Muscle layer of duodenum (tissue), 2 donors: ENCODE data around the gene DDX6.
"Not testable (repeated sequence)": the region's sequence is repeated elsewhere in the genome, so short reads cannot be mapped to it uniquely, and the experiment has no call there.

Source experiments
- H3K27ac ChIP-seq: one replicate; pipeline ENCODE4 v1.7.0; 2013; ENCODE audit warnings: mild to moderate bottlenecking, low read length
- H3K27me3 ChIP-seq: one replicate; pipeline ENCODE4 v1.7.0; 2013; ENCODE audit warnings: low read depth, mild to moderate bottlenecking, control low read depth, low read length
- H3K36me3 ChIP-seq, 2 donors: one replicate each; pipeline ENCODE4 v1.7.0; 2013; ENCODE audit warnings: low read length in 2 of 2, control low read depth in 1 of 2, mild to moderate bottlenecking in 1 of 2; ENCODE audit not compliant: insufficient read depth in 2 of 2, control insufficient read depth in 1 of 2
- H3K4me1 ChIP-seq, 2 donors: one replicate each; pipeline ENCODE4 v1.7.0; 2013; ENCODE audit warnings: low read length in 2 of 2, mild to moderate bottlenecking in 2 of 2, control low read depth in 1 of 2, moderate library complexity in 1 of 2; ENCODE audit not compliant: insufficient read depth in 2 of 2, control insufficient read depth in 1 of 2
- H3K4me3 ChIP-seq, 2 donors: one replicate each; pipeline ENCODE4 v1.7.0; 2013; ENCODE audit warnings: low read length in 2 of 2, low read depth in 1 of 2, mild to moderate bottlenecking in 1 of 2
- H3K9me3 ChIP-seq, 2 donors: one replicate each; pipeline ENCODE4 v1.7.0; 2013; ENCODE audit warnings: low read length in 2 of 2, control low read depth in 1 of 2, mild to moderate bottlenecking in 1 of 2; ENCODE audit not compliant: control insufficient read depth in 1 of 2
- donor health status: healthy.

The DDX6 gene

DNA sequence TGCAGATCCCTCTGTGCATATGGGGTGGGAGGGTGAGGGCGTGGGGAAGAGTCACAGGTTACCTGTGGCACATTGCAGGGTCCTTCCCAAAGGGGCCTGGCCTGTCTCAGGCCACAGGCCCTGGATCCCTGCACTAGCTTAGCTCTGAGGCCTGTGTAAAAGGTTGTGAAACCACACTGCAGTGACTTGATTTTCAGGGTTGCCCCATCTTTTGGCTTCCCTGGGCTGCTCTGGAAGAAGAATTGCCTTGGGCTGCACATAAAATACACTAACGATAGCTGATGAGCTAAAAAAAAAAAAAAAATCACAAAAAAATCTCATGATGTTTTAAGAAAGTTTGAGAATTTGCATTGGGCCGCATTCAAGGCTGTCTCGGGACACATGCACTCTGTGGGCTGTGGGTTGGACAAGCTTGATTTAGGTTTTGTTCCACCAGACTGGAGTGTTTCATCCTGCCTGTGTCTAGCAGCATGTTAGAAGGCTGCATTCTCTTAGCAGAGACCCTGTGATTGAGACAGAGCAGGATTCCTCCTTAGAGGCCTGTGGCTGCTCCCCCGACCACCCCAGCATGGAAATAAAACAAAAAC lies 75.6 kb downstream of the DDX6 start:
- Histone ChIP-seq H3K27me3 (no peaks in the 10 kb centered on the region), H3K4me1 (no peaks in the 10 kb centered on the region), H3K27ac (no peak overlapping the region), H3K36me3 (no peaks in the 10 kb centered on the region), H3K4me3 (no peak overlapping the region), H3K9me3 (no peaks in the 10 kb centered on the region)

DNA sequence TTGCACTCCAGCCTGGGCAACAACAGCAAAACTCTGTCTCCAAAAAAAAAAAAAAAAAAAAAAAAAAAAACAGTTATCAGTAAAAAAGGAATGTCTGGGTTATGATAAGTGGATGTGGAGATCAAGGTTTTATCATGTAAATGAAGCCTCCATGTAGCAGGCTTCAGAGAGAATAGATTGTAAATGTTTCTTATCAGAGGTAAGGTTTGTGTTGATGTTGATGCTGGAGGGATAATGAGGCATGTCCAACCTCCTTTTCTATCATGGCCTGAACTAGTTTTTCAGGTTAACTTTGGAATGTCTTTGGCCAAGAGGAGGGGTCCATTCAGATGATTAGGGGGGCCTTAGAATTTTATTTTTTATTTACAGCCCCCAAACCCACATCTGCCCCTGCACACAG lies 76.1 kb downstream of the DDX6 start:
- H3K27me3 ChIP-seq: no peaks in the 10 kb centered on the region
- H3K9me3 ChIP-seq: no peaks in the 10 kb centered on the region
- no peak overlapping the region for H3K27ac ChIP-seq
- H3K36me3 ChIP-seq: no peaks in the 10 kb centered on the region
- H3K4me1 ChIP-seq: no peaks in the 10 kb centered on the region
- H3K4me3 ChIP-seq: no peak overlapping the region

DNA sequence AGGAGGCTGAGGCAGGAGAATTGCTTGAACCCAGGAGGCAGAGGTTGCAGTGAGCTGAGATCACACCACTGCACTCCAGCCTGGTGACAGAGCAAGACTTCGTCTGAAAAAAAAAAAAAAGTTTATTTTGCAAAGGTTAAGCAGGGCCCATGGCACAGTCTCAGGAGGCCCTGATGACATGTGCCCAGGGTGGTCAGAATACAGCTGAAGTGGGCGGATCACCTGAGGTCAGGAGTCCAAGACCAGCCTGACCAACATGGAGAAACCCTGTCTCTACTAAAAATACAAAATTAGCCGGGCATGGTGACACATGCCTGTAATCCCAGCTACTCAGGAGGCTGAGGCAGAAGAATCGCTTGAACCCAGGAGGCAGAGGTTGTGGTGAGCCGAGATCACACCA lies 76.5 kb downstream of the DDX6 start:
- not testable (repeated sequence) for H3K4me1 ChIP-seq, H3K27ac ChIP-seq, H3K36me3 ChIP-seq, H3K9me3 ChIP-seq, H3K4me3 ChIP-seq, H3K27me3 ChIP-seq

GRCh38 chr11:118708296-118708695 lies 82.7 kb downstream of the DDX6 start:
- Histone ChIP-seq H3K27me3 (no peaks in the 10 kb centered on the region), H3K36me3 (no peaks in the 10 kb centered on the region), H3K9me3 (no peaks in the 10 kb centered on the region), H3K27ac (no peak overlapping the region), H3K4me3 (no peak overlapping the region), H3K4me1 (no peaks in the 10 kb centered on the region)

- H3K27me3 ChIP-seq: no peaks in the 10 kb centered on the region
Measured at GRCh38 chr11:118706546-118706825, 84.5 kb downstream of the DDX6 start.

DNA sequence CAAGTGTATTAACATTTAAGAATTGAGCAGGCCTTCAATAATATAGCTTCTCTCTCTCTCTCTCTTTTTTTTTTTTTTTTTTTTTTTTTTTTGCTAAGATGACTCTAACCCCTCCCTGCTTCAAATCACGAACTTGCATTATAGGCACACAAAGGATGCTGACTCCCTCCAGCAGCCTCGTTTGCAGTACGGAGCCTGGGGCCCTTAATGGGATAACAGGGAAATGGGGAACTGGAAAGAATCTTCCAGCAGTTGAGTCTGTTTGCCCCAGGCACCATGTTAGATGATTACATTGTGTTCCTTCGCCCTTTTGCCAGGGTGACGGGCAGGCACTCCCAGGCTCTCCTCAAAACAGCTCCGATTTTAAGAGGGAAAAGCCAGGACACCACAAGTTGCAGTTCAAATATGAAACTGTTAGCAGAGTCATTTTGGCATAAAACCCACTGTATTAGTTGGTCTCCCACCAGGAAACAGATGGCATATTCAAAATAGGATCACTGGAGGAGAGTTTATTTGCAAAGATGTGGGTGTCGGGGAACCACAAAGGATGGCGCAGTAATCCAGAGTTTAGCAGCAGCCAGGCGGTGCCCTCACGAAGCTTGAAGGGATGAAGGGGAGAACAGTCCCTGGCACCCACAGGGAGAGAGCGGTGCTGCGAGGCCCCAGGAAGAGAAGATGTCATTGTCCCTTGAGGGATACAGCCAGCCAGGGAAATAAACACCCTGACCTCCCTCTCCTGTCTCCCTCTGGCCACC lies 85.0 kb downstream of the DDX6 start:
- H3K4me1 ChIP-seq: no peaks in the 10 kb centered on the region
- no peaks in the 10 kb centered on the region for H3K27me3 ChIP-seq
- H3K36me3 ChIP-seq: no peaks in the 10 kb centered on the region
- no peaks in the 10 kb centered on the region for H3K9me3 ChIP-seq
- no peak overlapping the region for H3K4me3 ChIP-seq
- H3K27ac ChIP-seq: no peak overlapping the region

More at GRCh38 chr11:118706546-118706825, 84.5 kb downstream of the DDX6 start:
- Histone ChIP-seq H3K4me3 (no peak overlapping the region), H3K36me3 (no peaks in the 10 kb centered on the region), H3K9me3 (no peaks in the 10 kb centered on the region), H3K27ac (no peak overlapping the region), H3K4me1 (no peaks in the 10 kb centered on the region)

DNA sequence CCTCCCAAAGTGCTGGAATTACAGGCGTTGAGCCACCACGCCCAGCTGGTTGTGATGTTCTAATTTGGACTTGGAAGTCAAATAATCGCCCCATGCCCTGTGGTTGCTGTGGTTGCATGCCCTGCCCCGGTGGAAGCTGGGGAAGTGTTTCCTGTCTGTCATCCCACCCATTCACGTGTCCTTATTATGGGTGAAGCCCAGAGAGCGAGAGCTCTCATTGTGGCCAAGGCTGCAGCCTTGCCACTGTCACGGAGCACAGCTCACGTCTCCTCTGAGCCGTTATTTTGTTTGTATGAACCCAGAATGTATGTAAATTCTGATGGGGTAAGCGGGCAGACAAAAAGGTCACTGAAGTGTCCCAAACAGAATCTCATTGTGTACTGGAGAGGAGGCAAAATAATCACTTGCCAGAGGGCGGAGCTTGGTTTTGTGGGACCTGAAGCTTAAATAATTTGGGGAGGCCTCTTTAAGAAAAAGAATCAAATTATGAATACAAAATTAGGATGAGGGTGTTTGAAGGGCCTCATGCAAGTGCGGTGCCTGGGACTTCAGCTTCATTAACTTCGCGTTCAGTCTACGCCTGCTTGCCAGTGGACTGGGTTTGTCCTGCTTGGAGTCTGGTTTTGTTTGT lies 85.7 kb downstream of the DDX6 start:
- Histone ChIP-seq H3K27me3 (no peaks in the 10 kb centered on the region), H3K36me3 (no peaks in the 10 kb centered on the region), H3K4me3 (no peak overlapping the region), H3K9me3 (no peaks in the 10 kb centered on the region), H3K4me1 (no peaks in the 10 kb centered on the region), H3K27ac (no peak overlapping the region)

- no peaks in the 10 kb centered on the region for H3K27me3 ChIP-seq
- H3K9me3 ChIP-seq: peaks cover 0 to 3% of the 10 kb centered on the region in 2 donors
- no peak overlapping the region for H3K27ac ChIP-seq
- H3K36me3 ChIP-seq: no peaks in the 10 kb centered on the region
- H3K4me3 ChIP-seq: no peak overlapping the region
- H3K4me1 ChIP-seq: no peaks in the 10 kb centered on the region
Measured at GRCh38 chr11:118703563-118704106, 87.3 kb downstream of the DDX6 start.

- no peak overlapping the region for H3K4me3 ChIP-seq
- H3K27ac ChIP-seq: no peak overlapping the region
- no peaks in the 10 kb centered on the region for H3K36me3 ChIP-seq
- no peaks in the 10 kb centered on the region for H3K27me3 ChIP-seq
- H3K4me1 ChIP-seq: no peaks in the 10 kb centered on the region
- H3K9me3 ChIP-seq: peaks cover 0 to 3% of the 10 kb centered on the region in 2 donors
Measured at GRCh38 chr11:118699506-118700220, 91.3 kb downstream of the DDX6 start.
